ENCODE data around the gene MKRN2OS. TPM values are rescaled to one million over a fixed set of nuclear protein-coding genes. Genes with fewer than 3 reads are reported as not detected.

Gene MKRN2OS
- total RNA-seq, 1 experiment from 2014 or later, result not detected

- H3K4me3 ChIP-seq (ENCODE audit: low read depth, low read length, poor library complexity, severe bottlenecking), result no peak overlapping the region
- CTCF ChIA-PET, result interaction anchor here (0.7 kb wide), 1 partner anchor 142 kb away, joined by 7 read pairs; no protein-coding TSS in a partner anchor
- no peak for DNase-seq (ENCODE audit: low spot score)
- POLR2A ChIA-PET (ENCODE audit: low non-redundant PET), result no interaction called here
- no peaks in the 10 kb centered on the region for H3K27me3 ChIP-seq (replicated peaks; ENCODE audit: insufficient read depth, low read depth, low read length, poor library complexity)
- no peak overlapping the region for H3K27ac ChIP-seq (ENCODE audit: low read depth, low read length, poor library complexity, severe bottlenecking)
- no peak for TF ChIP-seq CTCF (conservative IDR thresholded peaks at IDR 0.05; ENCODE audit: low read depth, low read length)
- TF ChIP-seq EZH2 (IDR thresholded peaks at IDR 0.05; ENCODE audit: borderline replicate concordance, low read depth, low read length, poor library complexity, severe bottlenecking), result no peak
- no TSS peak for BruUV-seq (replicated peaks)
- H3K36me3 ChIP-seq (ENCODE audit: insufficient read depth, low read length, poor library complexity, severe bottlenecking), result peaks cover 24% of the 10 kb centered on the region
- H3K9me3 ChIP-seq (ENCODE audit: low read depth, low read length, poor library complexity, severe bottlenecking), result peaks cover 7% of the 10 kb centered on the region
- peaks cover 4% of the 10 kb centered on the region for H3K4me1 ChIP-seq (ENCODE audit: insufficient read depth, low read length, poor library complexity, severe bottlenecking)
- intact Hi-C loops (cut with micrococcal nuclease; ENCODE audit: unreplicated experiment), result no loop called here
Observed at GRCh38 chr3:12566976-12567375, 21.7 kb upstream of the MKRN2OS start.

GRCh38 chr3:12562451-12562850, 17.2 kb upstream of the MKRN2OS start:
- intact Hi-C loops (cut with micrococcal nuclease; ENCODE audit: unreplicated experiment), result no loop called here
- DNase-seq (ENCODE audit: low spot score), result no peak
- POLR2A ChIA-PET (ENCODE audit: low non-redundant PET), result no interaction called here
- Histone ChIP-seq H3K4me3 (ENCODE audit: low read depth, low read length, poor library complexity, severe bottlenecking) (no peak overlapping the region), H3K36me3 (ENCODE audit: insufficient read depth, low read length, poor library complexity, severe bottlenecking) (no peaks in the 10 kb centered on the region), H3K9me3 (ENCODE audit: low read depth, low read length, poor library complexity, severe bottlenecking) (peaks cover 7% of the 10 kb centered on the region), H3K4me1 (ENCODE audit: insufficient read depth, low read length, poor library complexity, severe bottlenecking) (peaks cover 11% of the 10 kb centered on the region), H3K27ac (ENCODE audit: low read depth, low read length, poor library complexity, severe bottlenecking) (no peak overlapping the region), H3K27me3 (replicated peaks; ENCODE audit: insufficient read depth, low read depth, low read length, poor library complexity) (no peaks in the 10 kb centered on the region)
- TF ChIP-seq CTCF (conservative IDR thresholded peaks at IDR 0.05; ENCODE audit: low read depth, low read length) (no peak), EZH2 (IDR thresholded peaks at IDR 0.05; ENCODE audit: borderline replicate concordance, low read depth, low read length, poor library complexity, severe bottlenecking) (no peak)
- BruUV-seq (replicated peaks), result no TSS peak
- CTCF ChIA-PET, result no interaction called here

- TF ChIP-seq EZH2 (IDR thresholded peaks at IDR 0.05; ENCODE audit: borderline replicate concordance, low read depth, low read length, poor library complexity, severe bottlenecking) (no peak), CTCF (conservative IDR thresholded peaks at IDR 0.05; ENCODE audit: low read depth, low read length) (no peak)
- DNase-seq (ENCODE audit: low spot score), result no peak
- Histone ChIP-seq H3K4me1 (ENCODE audit: insufficient read depth, low read length, poor library complexity, severe bottlenecking) (peaks cover 11% of the 10 kb centered on the region), H3K9me3 (ENCODE audit: low read depth, low read length, poor library complexity, severe bottlenecking) (peaks cover 2% of the 10 kb centered on the region), H3K4me3 (ENCODE audit: low read depth, low read length, poor library complexity, severe bottlenecking) (no peak overlapping the region), H3K27me3 (replicated peaks; ENCODE audit: insufficient read depth, low read depth, low read length, poor library complexity) (no peaks in the 10 kb centered on the region), H3K27ac (ENCODE audit: low read depth, low read length, poor library complexity, severe bottlenecking) (no peak overlapping the region), H3K36me3 (ENCODE audit: insufficient read depth, low read length, poor library complexity, severe bottlenecking) (no peaks in the 10 kb centered on the region)
- BruUV-seq (replicated peaks), result no TSS peak
- POLR2A ChIA-PET (ENCODE audit: low non-redundant PET), result no interaction called here
- intact Hi-C loops (cut with micrococcal nuclease; ENCODE audit: unreplicated experiment), result no loop called here
- CTCF ChIA-PET, result no interaction called here
Observed at GRCh38 chr3:12561397-12561796, 16.1 kb upstream of the MKRN2OS start.

Data from A673 (cell line).